ENCODE data around the gene DIO3.
"Not testable (repeated sequence)": the region's sequence is repeated elsewhere in the genome, so short reads cannot be mapped to it uniquely, and the experiment has no call there.

The DIO3 gene

GRCh38 chr14:101543814-101544213 is 17.5 kb upstream of the DIO3 start:
- DNase-seq = no peak

GRCh38 chr14:101544550-101544949 is 16.7 kb upstream of the DIO3 start:
- DNase-seq = no peak

- DNase-seq = no peak
Measured at GRCh38 chr14:101546706-101547105, 14.6 kb upstream of the DIO3 start.

GRCh38 chr14:101547107-101547738 is 14.1 kb upstream of the DIO3 start:
- DNase-seq = no peak

- no peak for DNase-seq
Measured at GRCh38 chr14:101547961-101548669, 13.2 kb upstream of the DIO3 start.

- no peak for DNase-seq
Measured at GRCh38 chr14:101548710-101549109, 12.6 kb upstream of the DIO3 start.

- DNase-seq = no peak
Measured at GRCh38 chr14:101549154-101549553, 12.1 kb upstream of the DIO3 start.

GRCh38 chr14:101550202-101550912 is 10.9 kb upstream of the DIO3 start:
- not testable (repeated sequence) for DNase-seq

GRCh38 chr14:101551729-101552595 is 9.3 kb upstream of the DIO3 start:
- no peak for DNase-seq

- DNase-seq = no peak
Measured at GRCh38 chr14:101552786-101553231, 8.5 kb upstream of the DIO3 start.

GRCh38 chr14:101553393-101553792 is 7.9 kb upstream of the DIO3 start:
- DNase-seq = no peak

- DNase-seq = no peak
Measured at GRCh38 chr14:101553931-101554330, 7.4 kb upstream of the DIO3 start.

- no peak for DNase-seq
Measured at GRCh38 chr14:101554991-101555668, 6.2 kb upstream of the DIO3 start.

GRCh38 chr14:101555669-101556043 is 5.6 kb upstream of the DIO3 start:
- not testable (repeated sequence) for DNase-seq

GRCh38 chr14:101556131-101556530 is 5.2 kb upstream of the DIO3 start:
- DNase-seq = no peak

- no peak for DNase-seq
Measured at GRCh38 chr14:101556566-101557320, 4.6 kb upstream of the DIO3 start.

GRCh38 chr14:101557321-101557695 is 4.0 kb upstream of the DIO3 start:
- DNase-seq = no peak

GRCh38 chr14:101557811-101558738 is 3.2 kb upstream of the DIO3 start:
- DNase-seq = no peak

GRCh38 chr14:101558739-101559240 is 2.5 kb upstream of the DIO3 start:
- DNase-seq = no peak

GRCh38 chr14:101559250-101559623 is 2.1 kb upstream of the DIO3 start:
- no peak for DNase-seq
